Gastroesophageal sphincter (tissue), 4 donors: ENCODE data around the gene CNIH4. TPM values are rescaled to one million over a fixed set of nuclear protein-coding genes. Genes with fewer than 3 reads are reported as not detected.
A peak's percentile ranks its signal among the peaks of the same experiment; 100 is the strongest.

Source experiments
- ATAC-seq: fragments of 150-250 bp; one replicate; pipeline ENCODE4 v1.9.1; 2016; ENCODE audit warnings: mild to moderate bottlenecking, moderate library complexity
- H3K27ac ChIP-seq, 4 donors: fragments of 200-600 bp; sonication (generic) in 3 of 4; 1 replicate in 3 of 4; 2 replicates in 1 of 4; pipeline ENCODE4 v1.5.1; 2016 to 2019
- H3K27me3 ChIP-seq: fragments of 200-600 bp; sonication (generic); one replicate; pipeline ENCODE4 v1.5.1; 2019
- H3K36me3 ChIP-seq, 2 donors: fragments of 200-600 bp; sonication (generic); one replicate each; pipeline ENCODE4 v1.5.1; 2019; ENCODE audit warnings: control low read depth in 1 of 2
- H3K4me1 ChIP-seq, 3 donors: fragments of 200-600 bp; sonication (generic); 1 replicate in 2 of 3; 2 replicates in 1 of 3; pipeline ENCODE4 v1.5.1; 2016 to 2019; ENCODE audit warnings: control low read depth in 2 of 3
- H3K4me3 ChIP-seq, 2 donors: fragments of 200-600 bp; sonication (generic); one replicate each; pipeline ENCODE4 v1.5.1; 2019; ENCODE audit warnings: mild to moderate bottlenecking in 1 of 2, moderate library complexity in 1 of 2
- H3K9me3 ChIP-seq, 3 donors: fragments of 200-600 bp; sonication (generic); one replicate each; pipeline ENCODE4 v1.5.1; 2017 to 2019; ENCODE audit warnings: control low read depth in 2 of 3
- EP300 ChIP-seq: sonication (generic); formaldehyde crosslinking; IDR thresholded peaks from one replicate; pipeline ENCODE4 v1.6.1; 2017; ENCODE audit warnings: antibody characterized with exemption, mild to moderate bottlenecking
- POLR2A ChIP-seq, 2 donors: fragments of 450-650 bp; IDR thresholded peaks; one replicate each; pipeline ENCODE4 v1.6.1; 2017; ENCODE audit warnings: antibody characterized with exemption in 2 of 2, mild to moderate bottlenecking in 2 of 2, moderate library complexity in 1 of 2
- POLR2AphosphoS5 ChIP-seq: sonication (generic); formaldehyde crosslinking; IDR thresholded peaks from one replicate; pipeline ENCODE4 v1.6.1; 2017; ENCODE audit warnings: antibody characterized with exemption
- WGBS, 2 donors: methylation state at CpG; one replicate each; pipeline ENCODE4 v1.1.5; 2018; ENCODE audit warnings: low coverage in 1 of 2; 5-methylcytosine and 5-hydroxymethylcytosine counted together
- total RNA-seq, 4 donors: library from RNA; depleted of rRNA; stranded (reverse); fragments of >200 nt; gene quantifications; one replicate each; pipeline ENCODE4 v1.1.0, GENCODE V29; 2016
- TF ChIP-seq, protein P1 (sequence below), 4 experiments: fragments of 200-600 bp in 2 of 4; fragments of 450-650 bp in 2 of 4; sonication (generic) in 1 of 4; IDR thresholded peaks; one replicate each; pipeline ENCODE4 v1.5.1; 2017 to 2019; ENCODE audit warnings: antibody characterized with exemption in 4 of 4, mild to moderate bottlenecking in 2 of 4, moderate library complexity in 2 of 4

Gene CNIH4
- total RNA-seq, 4 donors from 2014 or later: 35.3 to 63.4 (median 41.5) TPM

DNA sequence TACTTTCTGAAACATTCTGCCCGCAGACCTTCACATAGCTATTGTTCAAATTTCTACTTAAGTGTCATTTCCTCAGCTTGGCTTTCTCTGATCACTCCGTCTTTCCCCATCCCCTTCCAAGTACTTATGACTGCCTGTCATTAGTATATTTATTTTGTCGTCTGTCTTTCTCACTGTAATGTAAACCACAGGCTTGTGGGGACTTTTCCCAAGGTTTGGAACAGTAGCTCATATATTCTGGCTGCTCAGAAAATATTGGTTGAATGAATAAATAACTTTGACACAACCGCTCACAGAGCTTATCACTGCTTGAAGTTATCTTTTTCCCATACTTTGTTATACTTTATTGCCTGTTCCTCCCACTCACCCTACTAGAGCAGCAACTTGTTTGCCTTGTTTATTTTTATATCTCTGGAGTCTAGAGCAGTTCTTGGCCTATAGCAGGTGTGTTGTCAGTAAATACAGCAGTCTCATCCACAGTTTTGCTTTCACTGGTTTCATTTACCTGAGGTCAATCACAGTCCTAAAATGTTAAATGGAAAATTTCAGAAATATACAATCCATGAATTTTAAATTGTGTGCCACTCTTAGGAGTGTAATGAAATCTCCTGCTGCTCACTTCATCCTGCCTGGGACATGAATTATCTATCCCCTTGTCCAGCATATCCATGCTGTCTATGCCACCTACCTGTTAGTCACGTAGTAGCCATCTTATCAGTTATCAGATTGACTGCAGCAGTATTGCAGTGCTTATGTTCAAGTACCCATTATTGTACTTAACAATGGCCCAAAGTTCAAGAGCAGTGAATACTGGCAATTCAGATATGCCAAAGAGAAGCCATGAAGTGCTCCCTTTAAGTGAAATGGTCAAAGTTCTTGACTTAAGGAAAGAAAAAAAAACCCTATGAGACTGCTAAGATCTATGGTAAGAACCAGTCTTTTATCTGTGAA is 2.4 kb upstream of the CNIH4 start:
- WGBS, 2 donors: 55 to 64% methylated on average over 5 of the region's 5 CpGs
- no peak for TF ChIP-seq EP300
- TF ChIP-seq POLR2A (IDR thresholded peaks at IDR 0.05): no peak
- TF ChIP-seq POLR2AphosphoS5: no peak
- TF ChIP-seq, protein P1, sequence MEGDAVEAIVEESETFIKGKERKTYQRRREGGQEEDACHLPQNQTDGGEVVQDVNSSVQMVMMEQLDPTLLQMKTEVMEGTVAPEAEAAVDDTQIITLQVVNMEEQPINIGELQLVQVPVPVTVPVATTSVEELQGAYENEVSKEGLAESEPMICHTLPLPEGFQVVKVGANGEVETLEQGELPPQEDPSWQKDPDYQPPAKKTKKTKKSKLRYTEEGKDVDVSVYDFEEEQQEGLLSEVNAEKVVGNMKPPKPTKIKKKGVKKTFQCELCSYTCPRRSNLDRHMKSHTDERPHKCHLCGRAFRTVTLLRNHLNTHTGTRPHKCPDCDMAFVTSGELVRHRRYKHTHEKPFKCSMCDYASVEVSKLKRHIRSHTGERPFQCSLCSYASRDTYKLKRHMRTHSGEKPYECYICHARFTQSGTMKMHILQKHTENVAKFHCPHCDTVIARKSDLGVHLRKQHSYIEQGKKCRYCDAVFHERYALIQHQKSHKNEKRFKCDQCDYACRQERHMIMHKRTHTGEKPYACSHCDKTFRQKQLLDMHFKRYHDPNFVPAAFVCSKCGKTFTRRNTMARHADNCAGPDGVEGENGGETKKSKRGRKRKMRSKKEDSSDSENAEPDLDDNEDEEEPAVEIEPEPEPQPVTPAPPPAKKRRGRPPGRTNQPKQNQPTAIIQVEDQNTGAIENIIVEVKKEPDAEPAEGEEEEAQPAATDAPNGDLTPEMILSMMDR (IDR thresholded peaks at IDR 0.05): no peak
- Histone ChIP-seq H3K9me3 (no peaks in the 10 kb centered on the region), H3K4me1 (peaks cover 4 to 18% (median 14%) of the 10 kb centered on the region in 3 donors), H3K36me3 (no peaks in the 10 kb centered on the region), H3K27me3 (no peaks in the 10 kb centered on the region), H3K27ac (no peak overlapping the region), H3K4me3 (no peak overlapping the region)
- ATAC-seq: no peak

DNA sequence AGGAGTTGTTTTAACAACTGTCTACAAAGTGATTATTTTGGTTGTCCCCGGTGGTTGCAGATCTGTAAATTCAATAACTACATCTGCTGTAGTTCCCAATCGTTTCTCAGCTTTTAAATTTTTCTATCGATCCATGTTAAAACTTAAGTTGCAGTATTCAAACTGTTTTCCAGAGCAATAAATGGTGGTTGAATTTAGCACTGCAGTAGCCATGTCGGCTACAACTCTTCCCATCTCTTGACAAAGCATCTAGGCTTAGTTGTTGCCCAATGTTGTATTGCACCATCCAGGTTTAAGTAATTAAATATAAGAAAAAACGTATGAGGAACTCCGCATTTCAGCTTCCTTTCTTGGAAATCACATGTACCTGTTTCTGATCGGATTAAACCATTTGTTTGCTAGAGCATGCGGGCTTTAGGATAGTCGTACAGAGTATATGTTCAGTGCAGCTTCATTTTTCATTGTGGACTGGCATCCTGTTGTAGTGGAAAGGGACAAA is 996 bp downstream of the CNIH4 start:
- no peaks in the 10 kb centered on the region for H3K27me3 ChIP-seq
- TF ChIP-seq POLR2A (IDR thresholded peaks at IDR 0.05) (no peak), EP300 (no peak)
- 22 to 28% methylated on average over 9 of the region's 9 CpGs for whole genome bisulfite sequencing, 2 donors
- H3K36me3 ChIP-seq: no peaks in the 10 kb centered on the region
- peaks cover 4 to 34% (median 14%) of the 10 kb centered on the region in 3 donors for H3K4me1 ChIP-seq
- ATAC-seq: no peak
- H3K4me3 ChIP-seq: peak overlapping the region; percentile 58 to 91
- H3K9me3 ChIP-seq: no peaks in the 10 kb centered on the region
- peak overlapping the region; percentile 41 to 95 (median 93) for H3K27ac ChIP-seq

DNA sequence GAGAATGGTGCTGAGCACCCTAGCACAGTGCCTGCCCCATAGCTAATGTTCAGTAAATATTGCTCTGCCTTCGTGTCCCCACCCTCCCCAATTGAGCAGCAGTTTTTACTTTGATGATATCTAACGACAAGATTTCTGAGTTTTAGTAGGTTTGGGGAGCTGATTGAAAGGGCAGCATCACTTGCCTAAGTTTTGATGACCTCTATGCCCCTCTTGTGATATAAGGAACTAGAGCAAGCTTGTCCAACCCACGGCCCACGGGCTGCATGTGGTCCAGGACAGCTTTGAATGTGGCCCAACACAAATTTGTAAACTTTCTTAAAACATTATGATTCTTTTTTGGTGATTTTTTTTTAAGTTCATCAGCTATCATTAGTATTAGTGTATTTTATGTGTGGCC is 1.6 kb downstream of the CNIH4 start:
- Histone ChIP-seq H3K27ac (peak overlapping the region in 3 of 4 donors; percentile 92 to 95 (median 94)), H3K36me3 (no peaks in the 10 kb centered on the region), H3K4me1 (peaks cover 4 to 34% (median 14%) of the 10 kb centered on the region in 3 donors), H3K4me3 (peak overlapping the region in 1 of 2 donors; percentile 91), H3K27me3 (no peaks in the 10 kb centered on the region), H3K9me3 (no peaks in the 10 kb centered on the region)
- no peak for TF ChIP-seq POLR2AphosphoS5
- no peak for TF ChIP-seq EP300
- TF ChIP-seq POLR2A (IDR thresholded peaks at IDR 0.05): no peak
- TF ChIP-seq, protein P1 (IDR thresholded peaks at IDR 0.05): no peak
- ATAC-seq: no peak
- 56 to 61% methylated on average over 4 of the region's 4 CpGs for WGBS, 2 donors

DNA sequence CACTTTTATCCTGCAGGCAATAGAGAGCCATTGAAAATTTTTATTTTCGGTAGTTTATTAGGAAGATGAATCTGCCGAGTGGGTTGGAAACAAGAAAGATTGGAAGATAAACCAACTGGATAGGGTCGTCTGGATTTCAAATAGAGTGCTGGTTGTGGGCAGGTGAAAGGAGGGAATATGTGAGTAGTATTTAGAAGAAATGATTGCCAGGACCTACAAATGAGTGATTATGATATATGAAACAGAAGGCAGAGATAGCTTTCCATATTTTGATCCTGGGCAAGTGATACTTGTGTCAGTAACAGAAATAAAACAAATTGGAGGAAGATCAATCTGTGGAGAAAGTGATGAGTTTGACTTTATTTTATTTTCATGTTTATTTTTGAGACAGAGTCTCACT is 2.5 kb downstream of the CNIH4 start:
- Histone ChIP-seq H3K36me3 (no peaks in the 10 kb centered on the region), H3K9me3 (no peaks in the 10 kb centered on the region), H3K4me1 (peaks cover 4 to 37% (median 14%) of the 10 kb centered on the region in 3 donors), H3K4me3 (no peak overlapping the region), H3K27me3 (no peaks in the 10 kb centered on the region), H3K27ac (no peak overlapping the region)
- ATAC-seq: no peak
- TF ChIP-seq, protein P1 (IDR thresholded peaks at IDR 0.05): no peak
- TF ChIP-seq POLR2AphosphoS5 (no peak), POLR2A (IDR thresholded peaks at IDR 0.05) (no peak), EP300 (no peak)
- WGBS, 2 donors: 63 to 69% methylated on average over 3 of the region's 3 CpGs

DNA sequence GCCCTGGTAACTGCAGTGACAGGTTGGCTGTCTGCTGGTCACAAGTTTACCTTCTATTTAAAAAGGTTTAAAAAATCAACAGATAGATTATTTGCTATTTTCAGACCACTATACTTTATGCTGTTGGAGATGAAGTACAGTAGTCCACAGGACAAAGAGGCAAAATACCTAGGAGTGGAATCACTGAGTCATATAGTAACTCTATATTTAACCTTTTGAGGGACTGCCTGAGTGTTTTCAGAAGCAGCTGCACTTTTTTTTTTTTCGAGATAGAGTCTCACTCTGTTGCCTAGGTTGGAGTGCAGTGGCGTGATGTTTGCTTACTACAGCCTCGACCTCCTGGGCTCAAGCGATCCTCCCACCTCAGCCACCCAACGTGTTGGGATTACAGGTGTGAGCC is 11.7 kb downstream of the CNIH4 start:
- 60 to 77% methylated on average over 5 of the region's 5 CpGs for WGBS, 2 donors

More for the DNA sequence above, 11.7 kb downstream of the CNIH4 start:
- Histone ChIP-seq H3K27me3 (no peaks in the 10 kb centered on the region), H3K4me3 (no peak overlapping the region), H3K27ac (no peak overlapping the region), H3K9me3 (no peaks in the 10 kb centered on the region), H3K36me3 (peaks cover 0 to 76% of the 10 kb centered on the region in 2 donors), H3K4me1 (peaks cover 0 to 22% (median 0%) of the 10 kb centered on the region in 3 donors)
- no peak for ATAC-seq
- TF ChIP-seq, protein P1 (IDR thresholded peaks at IDR 0.05): no peak
- no peak for TF ChIP-seq POLR2AphosphoS5
- TF ChIP-seq POLR2A (IDR thresholded peaks at IDR 0.05): no peak
- TF ChIP-seq EP300: no peak
